ENCODE measurements around the gene SERPINB5. TPM values are rescaled to one million over a fixed set of nuclear protein-coding genes. Genes with fewer than 3 reads are reported as not detected.

SERPINB5 gene
- total and polyA plus RNA-seq, 9 donors = 0.02 to 0.31 (median 0.23) TPM; not detected in 6

DNA sequence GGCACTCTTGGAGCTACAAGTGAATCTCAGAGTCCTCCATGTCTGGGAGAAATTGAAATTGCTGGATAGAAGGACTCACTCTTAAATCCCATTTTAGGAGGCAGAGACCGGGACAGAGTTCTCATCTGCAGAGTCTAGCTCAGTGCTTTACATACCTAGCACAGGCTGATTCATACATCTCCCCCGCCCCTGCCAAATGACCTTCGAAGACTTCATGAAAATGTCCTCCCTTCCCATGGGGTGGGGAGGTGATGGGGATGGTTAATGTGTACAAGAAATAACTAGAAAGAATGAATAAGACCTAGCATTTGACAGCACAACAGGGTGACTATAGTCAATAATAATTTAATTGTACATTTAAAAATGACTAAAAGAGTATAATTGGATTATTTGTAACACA is 8.2 kb upstream of the SERPINB5 start:
- intact Hi-C loops (cut with DNase I) = no loop called here
- TF ChIP-seq EP300 (IDR thresholded peaks at IDR 0.05) = no peak
- Histone ChIP-seq H3K27me3 (no peaks in the 10 kb centered on the region), H3K4me3 (no peak overlapping the region), H3K4me1 (ENCODE audit: insufficient read depth) (no peaks in the 10 kb centered on the region), H3K27ac (no peak overlapping the region), H3K36me3 (no peaks in the 10 kb centered on the region), H3K9me3 (no peaks in the 10 kb centered on the region)
- 87 to 95% (median 87%) methylated on average over 3 of the region's 3 CpGs for WGBS, 3 donors
- DNase-seq = no peak

GRCh38 chr18:63470751-63471150 is 6.0 kb upstream of the SERPINB5 start:
- no peaks in the 10 kb centered on the region for H3K4me1 ChIP-seq (ENCODE audit: insufficient read depth)
- TF ChIP-seq, protein P1, sequence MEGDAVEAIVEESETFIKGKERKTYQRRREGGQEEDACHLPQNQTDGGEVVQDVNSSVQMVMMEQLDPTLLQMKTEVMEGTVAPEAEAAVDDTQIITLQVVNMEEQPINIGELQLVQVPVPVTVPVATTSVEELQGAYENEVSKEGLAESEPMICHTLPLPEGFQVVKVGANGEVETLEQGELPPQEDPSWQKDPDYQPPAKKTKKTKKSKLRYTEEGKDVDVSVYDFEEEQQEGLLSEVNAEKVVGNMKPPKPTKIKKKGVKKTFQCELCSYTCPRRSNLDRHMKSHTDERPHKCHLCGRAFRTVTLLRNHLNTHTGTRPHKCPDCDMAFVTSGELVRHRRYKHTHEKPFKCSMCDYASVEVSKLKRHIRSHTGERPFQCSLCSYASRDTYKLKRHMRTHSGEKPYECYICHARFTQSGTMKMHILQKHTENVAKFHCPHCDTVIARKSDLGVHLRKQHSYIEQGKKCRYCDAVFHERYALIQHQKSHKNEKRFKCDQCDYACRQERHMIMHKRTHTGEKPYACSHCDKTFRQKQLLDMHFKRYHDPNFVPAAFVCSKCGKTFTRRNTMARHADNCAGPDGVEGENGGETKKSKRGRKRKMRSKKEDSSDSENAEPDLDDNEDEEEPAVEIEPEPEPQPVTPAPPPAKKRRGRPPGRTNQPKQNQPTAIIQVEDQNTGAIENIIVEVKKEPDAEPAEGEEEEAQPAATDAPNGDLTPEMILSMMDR (IDR thresholded peaks at IDR 0.05) = no peak
- TF ChIP-seq EP300 (IDR thresholded peaks at IDR 0.05) (no peak), POLR2A (IDR thresholded peaks at IDR 0.05) (no peak)
- DNase-seq = no peak

GRCh38 chr18:63472380-63472779 is 4.4 kb upstream of the SERPINB5 start:
- Histone ChIP-seq H3K4me1 (ENCODE audit: insufficient read depth) (no peaks in the 10 kb centered on the region), H3K36me3 (no peaks in the 10 kb centered on the region), H3K27ac (no peak overlapping the region), H3K27me3 (no peaks in the 10 kb centered on the region), H3K9me3 (no peaks in the 10 kb centered on the region), H3K4me3 (no peak overlapping the region)
- TF ChIP-seq EP300 (IDR thresholded peaks at IDR 0.05) (no peak), POLR2A (IDR thresholded peaks at IDR 0.05) (no peak)
- TF ChIP-seq, protein P1 (IDR thresholded peaks at IDR 0.05) = no peak
- intact Hi-C loops (cut with DNase I) = no loop called here
- 71 to 81% (median 77%) methylated on average over 5 of the region's 5 CpGs for WGBS, 3 donors
- no peak for DNase-seq

More at GRCh38 chr18:63470751-63471150, 6.0 kb upstream of the SERPINB5 start:
- no peaks in the 10 kb centered on the region for H3K9me3 ChIP-seq
- no peak overlapping the region for H3K4me3 ChIP-seq
- intact Hi-C loops (cut with DNase I) = no loop called here
- no peaks in the 10 kb centered on the region for H3K36me3 ChIP-seq
- no peak overlapping the region for H3K27ac ChIP-seq
- WGBS, 3 donors = 78 to 84% (median 83%) methylated on average over 11 to 12 of the region's 12 CpGs
- H3K27me3 ChIP-seq = no peaks in the 10 kb centered on the region

DNA sequence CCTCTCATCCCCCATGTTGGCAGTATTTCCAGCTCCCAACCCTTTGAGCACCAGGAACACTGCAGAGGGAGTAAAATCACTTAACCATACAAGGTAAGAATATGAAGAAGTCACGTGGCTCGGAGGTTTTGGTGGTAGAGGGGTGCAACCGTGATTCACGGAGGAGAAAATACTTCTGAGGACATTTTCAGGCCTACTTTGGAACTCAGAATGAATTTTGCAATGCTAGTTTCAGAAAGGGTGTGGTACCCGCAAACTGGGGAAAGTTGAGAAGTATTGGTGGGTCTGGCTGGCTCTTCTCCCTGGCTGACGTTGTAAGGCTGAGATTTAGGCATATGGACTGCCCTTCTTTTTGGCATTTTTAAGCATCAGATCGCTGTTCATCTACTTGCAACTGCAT is 442 bp downstream of the SERPINB5 start:
- no peak overlapping the region for H3K4me3 ChIP-seq
- no peak overlapping the region for H3K27ac ChIP-seq
- WGBS, 3 donors = 88 to 94% (median 92%) methylated on average over 7 of the region's 7 CpGs
- intact Hi-C loops (cut with DNase I) = no loop called here
- TF ChIP-seq POLR2A (IDR thresholded peaks at IDR 0.05) (no peak), EP300 (IDR thresholded peaks at IDR 0.05) (no peak)
- TF ChIP-seq, protein P1 (IDR thresholded peaks at IDR 0.05) = no peak
- no peaks in the 10 kb centered on the region for H3K9me3 ChIP-seq
- no peaks in the 10 kb centered on the region for H3K36me3 ChIP-seq
- H3K27me3 ChIP-seq = no peaks in the 10 kb centered on the region
- no peak for DNase-seq
- H3K4me1 ChIP-seq (ENCODE audit: insufficient read depth) = no peaks in the 10 kb centered on the region

- 84 to 85% (median 84%) methylated on average over 6 of the region's 6 CpGs for WGBS, 3 donors
- intact Hi-C loops (cut with DNase I) = no loop called here
Measured at GRCh38 chr18:63477968-63478367, 1.2 kb downstream of the SERPINB5 start.

More at GRCh38 chr18:63477968-63478367, 1.2 kb downstream of the SERPINB5 start:
- no peak for DNase-seq
- no peak for TF ChIP-seq POLR2A (IDR thresholded peaks at IDR 0.05)
- TF ChIP-seq, protein P1 (IDR thresholded peaks at IDR 0.05) = no peak
- no peak for TF ChIP-seq EP300 (IDR thresholded peaks at IDR 0.05)
- H3K36me3 ChIP-seq = no peaks in the 10 kb centered on the region
- no peaks in the 10 kb centered on the region for H3K4me1 ChIP-seq (ENCODE audit: insufficient read depth)
- H3K27ac ChIP-seq = no peak overlapping the region
- no peak overlapping the region for H3K4me3 ChIP-seq
- no peaks in the 10 kb centered on the region for H3K9me3 ChIP-seq
- no peaks in the 10 kb centered on the region for H3K27me3 ChIP-seq

Measured in ovary (tissue), 9 donors.